NCI-H526 treated with DMSO at 0.1 percent for 48 hours (cell line): ENCODE measurements around the gene TBXA2R.
"Not testable (repeated sequence)": the region's sequence is repeated elsewhere in the genome, so short reads cannot be mapped to it uniquely, and the experiment has no call there.

Experiments used
- DNase-seq: peaks from one replicate; lab custom pipeline; 2025; lab: John Stamatoyannopoulos, UW

The TBXA2R gene

GRCh38 chr19:3639479-3639878, 32.8 kb upstream of the TBXA2R start:
- DNase-seq: no peak

- no peak for DNase-seq
Measured at GRCh38 chr19:3638208-3639193, 31.8 kb upstream of the TBXA2R start.

DNA sequence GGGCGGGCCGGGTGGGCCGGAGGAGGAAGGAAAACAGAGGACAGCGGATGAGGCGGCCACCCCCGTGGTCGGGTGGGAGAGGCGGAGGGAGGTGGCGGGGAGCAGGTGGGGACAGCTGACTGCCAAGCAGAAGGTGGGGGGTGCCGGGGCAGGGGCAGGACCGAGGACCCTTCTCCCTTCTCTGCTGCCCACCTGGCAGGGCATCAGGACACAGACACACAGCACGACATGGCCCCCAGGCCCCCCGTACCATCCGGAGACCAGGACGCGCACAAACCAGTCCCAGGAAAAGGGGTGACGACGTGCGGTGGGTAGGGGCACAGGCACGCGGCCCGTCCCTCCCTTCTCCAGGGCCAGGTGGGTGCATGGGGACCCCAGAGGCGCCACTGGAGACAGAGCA, 30.9 kb upstream of the TBXA2R start:
- DNase-seq: no peak

GRCh38 chr19:3636962-3637361, 30.3 kb upstream of the TBXA2R start:
- no peak for DNase-seq

- no peak for DNase-seq
Measured at GRCh38 chr19:3636506-3636905, 29.8 kb upstream of the TBXA2R start.

DNA sequence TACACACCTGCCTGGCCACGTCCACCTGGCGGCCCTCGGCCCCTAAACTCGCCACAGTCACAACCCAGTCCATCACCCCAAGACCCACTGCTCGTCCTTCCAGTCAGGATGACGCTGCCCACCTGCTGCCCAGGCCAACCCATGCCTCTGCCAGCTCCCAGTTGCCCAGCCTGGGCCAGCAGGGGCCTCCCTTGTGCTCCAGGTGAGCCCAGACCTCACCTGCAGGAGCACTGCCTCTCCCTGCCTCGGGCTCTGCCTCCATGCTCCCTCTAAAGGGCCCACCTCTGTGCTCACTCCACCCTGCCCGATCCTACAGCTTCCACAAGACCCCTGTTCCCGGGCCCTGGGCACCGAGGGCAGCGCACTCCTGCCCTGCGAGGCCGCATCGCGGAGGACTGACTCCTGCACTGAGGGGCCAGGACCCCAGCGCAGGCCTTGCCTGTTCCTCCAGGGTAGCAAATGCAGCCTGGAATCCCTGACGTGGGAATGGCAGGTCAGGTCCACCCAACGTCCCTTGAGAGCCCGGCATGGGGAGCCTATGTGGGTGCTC, 27.9 kb upstream of the TBXA2R start:
- no peak for DNase-seq

- DNase-seq: no peak
Measured at GRCh38 chr19:3633559-3633988, 26.9 kb upstream of the TBXA2R start.

- no peak for DNase-seq
Measured at GRCh38 chr19:3632739-3633558, 26.3 kb upstream of the TBXA2R start.

DNA sequence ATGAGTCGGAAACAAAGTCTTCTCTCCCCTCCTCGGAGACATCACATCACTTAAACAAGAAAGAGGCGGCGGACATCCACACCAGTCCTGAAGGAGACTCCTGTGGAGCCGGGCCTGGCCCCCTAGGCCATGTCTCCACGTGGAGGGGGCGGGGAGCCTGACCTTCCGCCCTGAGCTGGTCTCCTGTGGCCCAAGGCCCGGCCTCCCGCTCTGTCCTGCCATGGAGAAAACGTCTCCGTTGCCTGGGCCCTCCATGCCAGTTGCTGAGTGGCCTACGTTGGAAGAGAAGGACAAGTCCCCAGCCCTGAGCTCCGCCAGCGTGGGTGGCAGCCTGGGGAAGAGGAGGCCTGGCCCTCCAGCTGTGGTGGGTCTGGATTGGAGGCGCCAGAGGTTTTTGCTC, 25.4 kb upstream of the TBXA2R start:
- DNase-seq: no peak

GRCh38 chr19:3631053-3631861, 24.6 kb upstream of the TBXA2R start:
- DNase-seq: no peak

DNA sequence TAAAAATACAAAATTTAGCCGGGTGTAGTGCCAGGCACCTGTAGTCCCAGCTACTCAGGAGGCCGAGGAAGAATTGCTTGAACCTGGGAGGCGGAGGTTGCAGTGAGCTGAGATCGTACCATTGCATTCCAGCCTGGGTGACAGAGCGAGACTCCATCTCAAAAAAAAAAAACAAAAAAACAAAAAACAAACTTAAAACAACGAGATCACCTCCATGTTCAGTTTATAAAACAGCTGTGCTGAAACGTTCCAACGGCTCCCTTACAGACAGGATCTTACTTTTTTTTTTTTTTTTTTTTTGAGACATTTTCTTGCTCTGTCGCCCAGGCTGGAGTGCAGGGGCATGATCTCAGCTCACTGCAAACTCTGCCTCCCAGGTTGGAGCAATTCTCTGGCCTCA, 22.1 kb upstream of the TBXA2R start:
- not testable (repeated sequence) for DNase-seq

GRCh38 chr19:3627351-3627723, 20.7 kb upstream of the TBXA2R start:
- no peak for DNase-seq

DNA sequence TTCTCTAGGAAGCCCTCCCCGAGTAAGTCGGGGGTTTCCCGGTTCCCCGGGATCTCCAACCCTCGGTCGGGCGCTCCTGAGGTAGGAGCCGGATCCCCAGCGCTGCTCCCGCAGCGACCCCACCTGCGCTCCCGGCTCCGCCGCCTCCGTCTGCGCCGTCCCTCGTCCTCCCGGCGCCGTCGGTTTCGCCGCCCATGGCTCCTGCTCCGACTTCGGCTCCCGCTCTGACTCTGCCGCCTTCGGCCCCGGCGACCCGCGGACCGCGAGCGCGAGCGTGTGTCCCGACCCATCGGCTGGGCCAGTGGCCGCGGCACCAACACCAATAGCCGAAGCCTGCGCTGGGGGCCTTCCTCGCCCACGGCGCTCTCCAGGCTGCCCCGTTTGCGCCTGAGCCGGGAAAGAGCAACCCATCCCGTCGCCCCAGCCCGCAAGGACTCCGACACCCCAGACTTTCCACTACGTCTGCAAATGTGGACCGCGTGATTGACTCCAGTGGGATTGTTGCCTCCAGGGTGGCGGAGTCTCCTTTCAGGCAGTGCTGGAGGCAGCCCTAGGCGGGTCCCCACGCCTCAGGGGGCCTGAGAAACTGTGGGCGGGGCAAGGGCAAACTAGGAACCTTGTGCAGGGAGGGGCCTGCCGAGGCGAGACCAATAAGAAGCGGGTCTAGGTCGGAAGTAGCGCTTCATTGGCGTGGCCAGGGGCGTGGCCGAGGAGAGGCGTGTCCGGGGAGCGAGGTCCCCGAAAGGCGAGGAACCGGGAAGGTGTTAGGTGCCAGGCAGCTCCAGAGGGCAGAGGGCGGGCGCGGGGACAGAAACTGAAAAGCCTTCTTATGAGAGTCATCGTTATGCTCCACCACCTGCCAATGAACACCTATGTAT, 20.0 kb upstream of the TBXA2R start, which contains the start of gene CACTIN:
Gene CACTIN (minus strand): TSS at position 318 of the 878 bp plus-strand sequence. CDS start 28 bp downstream, at position 290.
- peak; percentile 86 for DNase-seq

- DNase-seq: no peak
Measured at GRCh38 chr19:3625996-3626472, 19.4 kb upstream of the TBXA2R start.

- DNase-seq: no peak
Measured at GRCh38 chr19:3623716-3624115, 17.0 kb upstream of the TBXA2R start.

- no peak for DNase-seq
Measured at GRCh38 chr19:3622224-3622623, 15.5 kb upstream of the TBXA2R start.

GRCh38 chr19:3621689-3622088, 15.0 kb upstream of the TBXA2R start:
- no peak for DNase-seq

- DNase-seq: no peak
Measured at GRCh38 chr19:3620817-3621547, 14.3 kb upstream of the TBXA2R start.

DNA sequence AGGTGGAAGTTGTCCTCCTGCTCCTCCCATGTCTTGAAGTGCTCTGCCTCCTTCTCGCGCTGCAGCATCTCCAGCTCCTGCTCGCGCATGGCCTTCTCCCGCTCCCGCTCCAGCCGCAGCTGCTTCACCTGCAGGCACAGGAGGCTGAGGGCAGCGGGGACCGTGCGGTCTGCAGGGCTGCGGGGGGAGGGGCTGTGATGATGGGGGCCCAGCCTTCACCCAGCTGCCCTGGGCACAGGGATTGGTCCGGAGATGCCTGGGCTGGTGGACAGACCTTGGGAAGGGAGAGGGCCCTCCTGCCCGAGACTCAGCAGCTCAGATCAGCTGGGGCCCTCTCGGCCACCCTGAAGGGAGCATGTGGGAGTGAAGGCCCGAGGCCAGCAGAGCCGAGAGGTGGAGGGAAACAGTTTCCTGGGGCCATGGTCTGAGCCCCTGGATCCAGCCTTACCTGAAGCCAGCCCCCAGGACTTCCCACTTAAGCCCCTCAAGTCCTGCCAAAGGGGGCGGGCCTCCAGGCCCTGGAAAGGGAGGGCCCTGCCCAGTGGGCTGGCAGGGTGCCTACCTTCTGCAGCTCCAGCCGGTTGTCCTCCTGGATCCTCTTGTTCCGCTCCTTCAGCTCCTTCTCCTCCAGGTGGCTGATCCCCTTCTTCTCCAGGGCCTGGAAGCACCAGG, 13.6 kb upstream of the TBXA2R start:
- DNase-seq: no peak
